H9 (cell line): Measurements from ENCODE around the gene FAM53B. TPM values are rescaled to one million over a fixed set of nuclear protein-coding genes. Genes with fewer than 3 reads are reported as not detected.

ENCODE experiments used
- DNase-seq: peaks from one replicate; pipeline ENCODE4 v3.0.0-alpha.2; 2017
- H2AFZ ChIP-seq: one replicate; pipeline ENCODE4 v1.6.1; 2013; ENCODE audit warnings: mild to moderate bottlenecking, low read length, control low read depth, moderate library complexity
- H2AK5ac ChIP-seq: 2 replicates; pipeline ENCODE4 v1.6.1; 2013; ENCODE audit warnings: low read length, control low read depth, mixed read lengths; ENCODE audit not compliant: insufficient read length
- H2BK120ac ChIP-seq: one replicate; pipeline ENCODE4 v1.6.1; 2013; ENCODE audit warnings: low read depth, mild to moderate bottlenecking, low read length, control low read depth, inconsistent platforms; ENCODE audit not compliant: poor library complexity, severe bottlenecking
- H2BK12ac ChIP-seq: 2 replicates; pipeline ENCODE4 v1.6.1; 2013; ENCODE audit warnings: low read length, control low read depth, mixed read lengths, low read depth; ENCODE audit not compliant: insufficient read length
- H2BK15ac ChIP-seq: 2 replicates; pipeline ENCODE4 v1.6.1; 2013; ENCODE audit warnings: low read depth, low read length, control low read depth
- H2BK20ac ChIP-seq: one replicate; pipeline ENCODE4 v1.6.1; 2013; ENCODE audit warnings: low read depth, mild to moderate bottlenecking, low read length, control low read depth, inconsistent platforms; ENCODE audit not compliant: poor library complexity, severe bottlenecking
- H2BK5ac ChIP-seq: 2 replicates; pipeline ENCODE4 v1.6.1; 2013; ENCODE audit warnings: low read length, control low read depth, mixed read lengths; ENCODE audit not compliant: insufficient read length
- H3K14ac ChIP-seq: 2 replicates; pipeline ENCODE4 v1.6.1; 2013; ENCODE audit warnings: low read length, control low read depth; ENCODE audit not compliant: insufficient read depth
- H3K18ac ChIP-seq: 2 replicates; pipeline ENCODE4 v1.6.1; 2013; ENCODE audit warnings: low read depth, mild to moderate bottlenecking, mixed read lengths, low read length, control low read depth; ENCODE audit not compliant: insufficient read length
- H3K23ac ChIP-seq: 2 replicates; pipeline ENCODE4 v1.6.1; 2013; ENCODE audit warnings: low read length, control low read depth, mixed read lengths, low read depth; ENCODE audit not compliant: insufficient read length
- H3K23me2 ChIP-seq: 2 replicates; pipeline ENCODE4 v1.6.1; 2013; ENCODE audit warnings: low read depth, mild to moderate bottlenecking, mixed read lengths, low read length, control low read depth; ENCODE audit not compliant: insufficient read length, poor library complexity, severe bottlenecking
- H3K27ac ChIP-seq: 2 replicates; pipeline ENCODE4 v1.5.1; 2013; ENCODE audit warnings: low read length, control low read depth, mixed read lengths, low read depth; ENCODE audit not compliant: insufficient read length
- H3K27me3 ChIP-seq: 2 replicates; pipeline ENCODE4 v1.6.1; 2013; ENCODE audit warnings: low read length, control low read depth, inconsistent platforms; ENCODE audit not compliant: insufficient read depth
- H3K4ac ChIP-seq: 2 replicates; pipeline ENCODE4 v1.6.1; 2013; ENCODE audit warnings: low read depth, mild to moderate bottlenecking, control low read depth, inconsistent platforms, low read length, moderate library complexity
- H3K4me1 ChIP-seq: 2 replicates; pipeline ENCODE4 v1.6.1; 2013; ENCODE audit warnings: low read length, control low read depth, inconsistent platforms; ENCODE audit not compliant: insufficient read depth
- H3K4me2 ChIP-seq: 2 replicates; pipeline ENCODE4 v1.6.1; 2013; ENCODE audit warnings: low read length, control low read depth, mixed read lengths; ENCODE audit not compliant: insufficient read length, insufficient read depth
- H3K56ac ChIP-seq: 2 replicates; pipeline ENCODE4 v1.6.1; 2013; ENCODE audit warnings: low read depth, mild to moderate bottlenecking, mixed read lengths, low read length, control low read depth; ENCODE audit not compliant: insufficient read length
- H3K79me1 ChIP-seq: 2 replicates; pipeline ENCODE4 v1.6.1; 2013; ENCODE audit warnings: low read depth, mild to moderate bottlenecking, moderate library complexity, low read length, control low read depth, inconsistent platforms; ENCODE audit not compliant: insufficient read depth, poor library complexity, severe bottlenecking
- H3K79me2 ChIP-seq: 2 replicates; pipeline ENCODE4 v1.6.1; 2013; ENCODE audit warnings: low read length, control low read depth, inconsistent platforms; ENCODE audit not compliant: insufficient read depth
- H3K9ac ChIP-seq: 2 replicates; pipeline ENCODE4 v1.6.1; 2013; ENCODE audit warnings: low read length, control low read depth, mixed read lengths; ENCODE audit not compliant: insufficient read length; ENCODE audit errors: extremely low read depth
- H3K9me3 ChIP-seq: one replicate; pipeline ENCODE4 v1.6.1; 2013; ENCODE audit warnings: low read depth, low read length, inconsistent platforms; ENCODE audit not compliant: control insufficient read depth
- H3T11ph ChIP-seq: one replicate; pipeline ENCODE4 v1.6.1; 2013; ENCODE audit warnings: mild to moderate bottlenecking, low read length, control low read depth, inconsistent platforms
- H4K20me1 ChIP-seq: one replicate; pipeline ENCODE4 v1.6.1; 2013; ENCODE audit not compliant: control insufficient read depth, insufficient read length, insufficient read depth
- H4K5ac ChIP-seq: 2 replicates; pipeline ENCODE4 v1.6.1; 2013; ENCODE audit warnings: low read depth, mild to moderate bottlenecking, mixed read lengths, low read length, control low read depth; ENCODE audit not compliant: insufficient read length
- H4K8ac ChIP-seq: replicated peaks from 2 replicates; pipeline ENCODE4 v1.6.1; 2013; ENCODE audit warnings: low read length, control low read depth, mixed read lengths, low read depth; ENCODE audit not compliant: insufficient read length
- H4K91ac ChIP-seq: 2 replicates; pipeline ENCODE4 v1.6.1; 2013; ENCODE audit warnings: low read depth, mild to moderate bottlenecking, moderate library complexity, mixed read lengths, low read length, control low read depth; ENCODE audit not compliant: insufficient read length
- H3K27ac Mint-ChIP-seq, 3 experiments: 2 replicates in 2 of 3; 3 replicates in 1 of 3; pipeline ENCODE4 v1.8.0; 2020 to 2021; ENCODE audit warnings: mixed read lengths in 3 of 3, mild to moderate bottlenecking in 1 of 3, moderate library complexity in 1 of 3
- H3K27me3 Mint-ChIP-seq: 2 replicates; pipeline ENCODE4 v1.8.0; 2021; ENCODE audit warnings: low read depth, mild to moderate bottlenecking, moderate library complexity, mixed read lengths
- H3K36me3 Mint-ChIP-seq, 3 experiments: 2 replicates in 2 of 3; 3 replicates in 1 of 3; pipeline ENCODE4 v1.8.0; 2020 to 2021; ENCODE audit warnings: low read depth in 3 of 3, mixed read lengths in 3 of 3; ENCODE audit not compliant: insufficient read depth in 1 of 3
- H3K4me1 Mint-ChIP-seq, 2 experiments: 2 replicates each; pipeline ENCODE4 v1.8.0; 2020; ENCODE audit warnings: mixed read lengths in 2 of 2
- H3K4me3 Mint-ChIP-seq, 2 experiments: 2 replicates in 1 of 2; 3 replicates in 1 of 2; pipeline ENCODE4 v1.8.0; 2020 to 2021; ENCODE audit warnings: mild to moderate bottlenecking in 2 of 2, mixed read lengths in 2 of 2, moderate library complexity in 1 of 2
- H3K9me3 Mint-ChIP-seq, 2 experiments: 2 replicates in 1 of 2; 3 replicates in 1 of 2; pipeline ENCODE4 v1.8.0; 2020; ENCODE audit warnings: mild to moderate bottlenecking in 2 of 2, mixed read lengths in 2 of 2, moderate library complexity in 1 of 2
- CTCF ChIP-seq: fragments of 200-600 bp; sonication (generic); conservative IDR thresholded peaks from 3 replicates; pipeline ENCODE4 v1.8.0; 2021; ENCODE audit warnings: antibody characterized with exemption, mild to moderate bottlenecking
- WGBS: extraction: QIAGEN DNeasy Blood & Tissue Kit; methylation state at CpG from one replicate; pipeline ENCODE4 v1.1.7; 2013; ENCODE audit warnings: missing lambda C conversion rate, low lambda C conversion rate, mixed read lengths; ENCODE audit not compliant: insufficient read length; ENCODE audit errors: extremely low coverage; 5-methylcytosine and 5-hydroxymethylcytosine counted together
- total RNA-seq: library from RNA; stranded (reverse); gene quantifications from 2 replicates; pipeline ENCODE4 v1.2.1, GENCODE V29; 2021

The FAM53B gene
- total RNA-seq, 1 experiment from 2014 or later = 11.5 TPM

DNA sequence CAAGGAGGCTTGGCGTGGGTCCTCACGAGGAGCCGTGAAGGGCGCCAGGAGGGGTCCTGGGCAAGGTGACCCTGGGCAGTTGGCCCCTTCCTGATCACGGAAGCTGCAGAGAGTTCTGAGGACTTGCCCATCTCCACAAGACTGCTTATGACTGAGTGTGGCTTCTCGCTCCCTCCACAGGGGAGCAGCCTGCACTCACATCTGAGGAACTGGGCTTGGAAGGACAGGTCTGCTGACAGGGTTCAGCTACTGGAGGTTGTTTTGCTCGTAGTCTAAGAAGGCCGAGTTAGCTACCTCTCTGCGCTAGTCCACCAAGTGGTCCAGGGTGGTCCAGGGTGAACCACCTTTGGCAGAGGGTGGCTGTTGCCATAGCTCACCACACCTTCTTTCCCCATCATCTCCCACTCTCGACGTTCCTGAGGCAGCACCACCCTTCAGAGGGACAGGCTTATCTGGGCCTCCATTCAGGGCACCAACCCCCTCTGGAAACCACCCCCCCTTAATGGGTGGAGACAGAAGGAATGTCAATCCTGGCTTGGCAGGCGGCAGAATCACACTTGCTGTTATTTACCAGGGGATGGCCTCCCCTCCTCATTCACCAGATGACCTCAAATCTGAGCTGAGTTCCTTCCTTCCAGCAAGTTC, 38.2 kb downstream of the FAM53B start:
- H2BK5ac ChIP-seq = no peak overlapping the region
- no peak overlapping the region for H3K56ac ChIP-seq
- H4K5ac ChIP-seq = no peak overlapping the region
- H4K20me1 ChIP-seq = no peaks in the 10 kb centered on the region
- H2BK20ac ChIP-seq = no peak overlapping the region
- no peak overlapping the region for H3K4me3 Mint-ChIP-seq
- H3K23me2 ChIP-seq = no peaks in the 10 kb centered on the region
- WGBS = no CpG with 5 or more reads among the region's 12 CpGs
- H2AFZ ChIP-seq = no peak overlapping the region
- no peak for TF ChIP-seq CTCF
- no peak overlapping the region for H3T11ph ChIP-seq
- no peak overlapping the region for H3K27ac ChIP-seq
- no peak overlapping the region for H2BK12ac ChIP-seq
- no peak overlapping the region for H3K9ac ChIP-seq
- H3K9me3 Mint-ChIP-seq = no peaks in the 10 kb centered on the region
- H4K91ac ChIP-seq = no peak overlapping the region
- peaks cover 28 to 34% of the 10 kb centered on the region in 2 experiments for H3K4me1 Mint-ChIP-seq
- no peak overlapping the region for H3K4me2 ChIP-seq
- no peak overlapping the region; the same call in 1 of the 2 replicates for H3K14ac ChIP-seq
- H3K27ac Mint-ChIP-seq = no peak overlapping the region
- H3K18ac ChIP-seq = no peak overlapping the region
- no peaks in the 10 kb centered on the region for H3K9me3 ChIP-seq
- peaks cover 8% of the 10 kb centered on the region; the same call in 1 of the 2 replicates for H3K4me1 ChIP-seq
- no peak overlapping the region for H2AK5ac ChIP-seq
- H3K79me2 ChIP-seq = no peaks in the 10 kb centered on the region
- H4K8ac ChIP-seq = no peak overlapping the region
- no peak for DNase-seq
- H3K4ac ChIP-seq = no peak overlapping the region
- H2BK120ac ChIP-seq = no peak overlapping the region
- no peak overlapping the region for H3K23ac ChIP-seq
- H3K27me3 ChIP-seq = no peaks in the 10 kb centered on the region
- H3K36me3 Mint-ChIP-seq = peaks cover 12 to 18% (median 13%) of the 10 kb centered on the region in 3 experiments; a peak in 6 of 7 replicates
- H3K79me1 ChIP-seq = no peaks in the 10 kb centered on the region
- no peak overlapping the region for H2BK15ac ChIP-seq
- no peaks in the 10 kb centered on the region for H3K27me3 Mint-ChIP-seq
